Smooth muscle cell (in vitro differentiated cells): ENCODE results near the gene CNGA3. TPM values are rescaled to one million over a fixed set of nuclear protein-coding genes. Genes with fewer than 3 reads are reported as not detected.

Experiments used
- DNase-seq: peaks from one replicate; lab custom pipeline; 2025; ENCODE audit not compliant: unreplicated experiment; lab: John Stamatoyannopoulos, UW
- H2AFZ ChIP-seq: fragments of 200-600 bp; sonication (generic); 2 replicates; pipeline ENCODE4 v1.6.0; 2016; ENCODE audit warnings: antibody characterized with exemption, low read depth, mild to moderate bottlenecking
- H3F3A ChIP-seq: fragments of 200-600 bp; sonication (generic); 2 replicates; pipeline ENCODE4 v1.6.0; 2017; ENCODE audit warnings: antibody characterized with exemption, low read depth
- H3K27ac ChIP-seq: fragments of 200-600 bp; sonication (generic); 2 replicates; pipeline ENCODE4 v1.5.1; 2016; ENCODE audit warnings: low read depth, mild to moderate bottlenecking
- H3K27me3 ChIP-seq: fragments of 200-600 bp; sonication (generic); 2 replicates; pipeline ENCODE4 v1.6.1; 2016; ENCODE audit warnings: low read depth, mild to moderate bottlenecking
- H3K36me3 ChIP-seq: fragments of 200-600 bp; sonication (generic); 2 replicates; pipeline ENCODE4 v1.5.1; 2016; ENCODE audit warnings: low read depth
- H3K4me1 ChIP-seq: fragments of 200-600 bp; sonication (generic); 2 replicates; pipeline ENCODE4 v1.5.1; 2016; ENCODE audit warnings: low read depth
- H3K4me2 ChIP-seq: fragments of 200-600 bp; sonication (generic); 2 replicates; pipeline ENCODE4 v1.6.0; 2016; ENCODE audit warnings: mild to moderate bottlenecking
- H3K4me3 ChIP-seq: fragments of 200-600 bp; sonication (generic); 2 replicates; pipeline ENCODE4 v1.5.1; 2016; ENCODE audit warnings: mild to moderate bottlenecking
- H3K79me2 ChIP-seq: fragments of 200-600 bp; sonication (generic); 2 replicates; pipeline ENCODE4 v1.6.0; 2016; ENCODE audit warnings: low read depth, mild to moderate bottlenecking
- H3K9ac ChIP-seq: fragments of 200-600 bp; sonication (generic); 2 replicates; pipeline ENCODE4 v1.6.0; 2016; ENCODE audit warnings: low read depth
- H3K9me3 ChIP-seq: fragments of 200-600 bp; sonication (generic); replicated peaks from 2 replicates; pipeline ENCODE4 v1.5.1; 2016; ENCODE audit warnings: low read depth
- H4K20me1 ChIP-seq: fragments of 200-600 bp; sonication (generic); 2 replicates; pipeline ENCODE4 v1.6.0; 2016; ENCODE audit warnings: low read depth
- CTCF ChIP-seq: fragments of 200-600 bp; sonication (generic); IDR thresholded peaks from 2 replicates; pipeline ENCODE4 v1.5.1; 2017; ENCODE audit warnings: borderline replicate concordance, mild to moderate bottlenecking, antibody characterized with exemption; ENCODE audit not compliant: insufficient read depth, poor library complexity, severe bottlenecking
- WGBS: methylation state at CpG from one replicate; pipeline ENCODE4 v1.1.7; 2016; ENCODE audit warnings: low lambda C conversion rate; 5-methylcytosine and 5-hydroxymethylcytosine counted together
- polyA plus RNA-seq: library from polyadenylated mRNA; unstranded; fragments of >200 nt; fragmentation: Nextera tagmentation; extraction: Ambion mirVana; gene quantifications from 2 replicates; pipeline ENCODE4 v1.2.1, GENCODE V29; 2016
- total RNA-seq: library from RNA; depleted of rRNA; stranded (reverse); fragments of >200 nt; gene quantifications from 2 replicates; pipeline ENCODE4 v1.2.3, GENCODE V29; 2014

CNGA3 gene
- total and polyA plus RNA-seq, 2 experiments from 2014 or later = not detected

DNA sequence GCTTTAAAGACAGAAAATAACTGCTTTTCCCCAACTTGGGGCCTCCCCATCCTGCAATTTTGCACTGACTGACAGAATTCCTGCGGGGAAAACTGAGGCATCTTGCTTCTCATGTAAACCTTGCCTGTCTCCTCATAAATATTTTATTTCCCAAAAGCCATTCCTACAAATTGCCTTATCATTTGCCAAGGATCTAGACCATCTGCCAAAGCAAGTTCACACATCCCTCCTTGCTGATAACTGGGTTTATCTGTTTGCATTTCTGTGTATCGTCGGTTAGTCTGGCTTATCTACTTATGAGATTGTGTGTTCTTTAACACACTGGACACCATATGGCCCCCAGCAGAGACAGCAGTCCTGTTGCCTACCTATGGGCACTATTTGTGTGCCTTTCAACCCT is 3.0 kb upstream of the CNGA3 start:
- no peaks in the 10 kb centered on the region for H3K9me3 ChIP-seq
- H3K36me3 ChIP-seq = no peaks in the 10 kb centered on the region
- no peak overlapping the region for H3K4me3 ChIP-seq
- no peaks in the 10 kb centered on the region for H3F3A ChIP-seq
- peaks cover 56% of the 10 kb centered on the region for H3K27me3 ChIP-seq
- WGBS = 52% methylated on average over 3 of the region's 3 CpGs
- TF ChIP-seq CTCF = no peak
- H3K9ac ChIP-seq = no peak overlapping the region
- H3K4me2 ChIP-seq = no peak overlapping the region
- H3K79me2 ChIP-seq = no peaks in the 10 kb centered on the region
- H2AFZ ChIP-seq = no peak overlapping the region
- no peak overlapping the region for H3K27ac ChIP-seq
- DNase-seq = no peak
- H4K20me1 ChIP-seq = no peaks in the 10 kb centered on the region
- peaks cover 8% of the 10 kb centered on the region for H3K4me1 ChIP-seq

DNA sequence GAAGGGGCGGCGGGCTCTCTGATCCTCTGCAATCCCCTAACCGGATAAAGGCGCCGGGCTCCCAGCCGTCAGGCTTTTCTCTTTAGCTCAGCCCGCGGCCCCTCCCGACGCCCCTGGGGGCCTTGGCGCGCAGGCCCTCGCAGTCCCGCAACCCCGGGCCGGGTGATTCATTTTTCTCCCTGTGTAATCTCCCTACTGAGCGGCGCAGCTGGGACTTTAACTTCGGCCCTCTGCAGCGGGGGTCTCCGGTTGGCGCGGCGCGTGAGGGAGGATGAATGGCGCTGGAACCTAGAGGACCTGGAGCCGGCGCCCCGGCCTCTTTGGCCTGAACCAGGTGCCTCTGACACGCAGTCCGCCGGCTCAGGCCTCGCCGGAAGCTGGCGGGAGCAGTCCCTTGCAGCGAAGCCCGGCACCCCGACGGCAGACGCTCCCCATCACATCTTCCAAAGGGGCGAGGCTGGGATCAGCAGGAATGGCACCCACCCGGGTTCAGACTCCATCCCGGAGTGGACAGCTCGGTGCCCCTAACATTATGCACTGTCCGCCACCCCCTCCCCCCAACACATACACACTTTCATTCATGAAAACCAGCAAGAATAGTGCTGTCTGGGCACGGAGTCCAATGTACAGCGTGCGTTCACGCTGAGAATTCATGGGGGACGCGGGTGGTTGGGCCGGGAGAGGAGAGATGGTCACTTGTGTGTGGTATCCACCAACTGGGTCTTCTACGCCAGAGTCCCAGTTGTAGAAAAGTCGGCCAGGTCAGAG is 1.2 kb downstream of the CNGA3 start:
- H3K4me3 ChIP-seq = no peak overlapping the region
- H3K27ac ChIP-seq = no peak overlapping the region
- no peaks in the 10 kb centered on the region for H3F3A ChIP-seq
- TF ChIP-seq CTCF = no peak
- no peaks in the 10 kb centered on the region for H3K36me3 ChIP-seq
- peaks cover 8% of the 10 kb centered on the region for H3K4me1 ChIP-seq
- no peaks in the 10 kb centered on the region for H4K20me1 ChIP-seq
- no peaks in the 10 kb centered on the region for H3K79me2 ChIP-seq
- no peak overlapping the region for H2AFZ ChIP-seq
- H3K4me2 ChIP-seq = peak overlapping the region; percentile 85
- 15% methylated on average over 54 of the region's 54 CpGs for WGBS
- no peaks in the 10 kb centered on the region for H3K9me3 ChIP-seq
- H3K9ac ChIP-seq = no peak overlapping the region
- peaks cover 81% of the 10 kb centered on the region for H3K27me3 ChIP-seq
- no peak for DNase-seq

DNA sequence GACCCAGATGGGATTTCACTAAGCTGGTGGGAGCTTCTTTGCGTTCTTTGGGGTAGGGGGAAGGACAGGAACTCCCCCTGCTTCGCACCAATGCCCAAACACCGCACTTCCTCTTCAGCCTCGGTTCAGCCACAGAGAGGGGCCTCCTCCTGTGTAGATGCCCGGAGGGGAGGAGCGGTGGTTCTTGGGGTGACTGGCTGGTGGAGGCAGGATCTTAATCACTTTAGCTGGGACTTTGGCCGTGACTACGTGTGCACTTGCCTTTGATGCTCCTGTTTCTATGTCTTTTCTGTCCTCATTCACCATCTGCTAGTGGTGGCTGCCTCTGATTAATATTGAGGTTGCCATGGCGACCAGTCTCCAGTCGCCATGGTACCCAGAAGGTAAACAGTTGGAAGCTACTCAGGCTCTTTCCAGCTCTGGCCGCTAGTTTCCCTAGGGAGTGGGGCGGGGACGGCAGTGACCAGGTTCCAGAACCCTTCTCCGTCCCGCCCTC is 1.9 kb downstream of the CNGA3 start:
- Histone ChIP-seq H3K9me3 (no peaks in the 10 kb centered on the region), H3K27ac (no peak overlapping the region), H4K20me1 (no peaks in the 10 kb centered on the region), H3K79me2 (no peaks in the 10 kb centered on the region), H3K4me3 (no peak overlapping the region), H3K9ac (no peak overlapping the region), H2AFZ (no peak overlapping the region), H3K27me3 (peaks cover 76% of the 10 kb centered on the region), H3K4me1 (peaks cover 8% of the 10 kb centered on the region), H3K4me2 (no peak overlapping the region), H3F3A (no peaks in the 10 kb centered on the region), H3K36me3 (no peaks in the 10 kb centered on the region)
- 29% methylated on average over 15 of the region's 15 CpGs for WGBS
- DNase-seq = no peak
- no peak for TF ChIP-seq CTCF

DNA sequence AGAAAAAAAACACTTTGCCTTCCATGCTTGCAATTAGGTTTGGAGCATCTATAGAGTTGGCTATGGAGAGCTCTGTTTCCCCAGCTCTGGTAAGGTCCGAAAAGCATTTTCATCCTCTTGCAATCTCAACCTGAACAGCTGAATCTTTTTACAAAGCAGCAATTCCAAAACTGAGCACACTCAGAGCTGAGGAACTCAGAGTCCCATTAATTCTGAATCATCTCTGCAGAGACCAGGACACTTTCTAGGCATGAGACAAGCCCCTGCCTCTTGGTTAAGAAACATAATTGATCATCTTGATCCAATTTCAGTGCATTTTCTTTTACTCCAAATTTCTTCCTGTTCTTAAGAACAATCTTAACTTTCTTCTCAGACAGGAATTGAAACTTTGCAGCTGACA is 4.2 kb downstream of the CNGA3 start:
- H3K4me2 ChIP-seq = no peak overlapping the region
- H2AFZ ChIP-seq = no peak overlapping the region
- no peak overlapping the region for H3K27ac ChIP-seq
- H4K20me1 ChIP-seq = no peaks in the 10 kb centered on the region
- no peak for DNase-seq
- H3K4me3 ChIP-seq = no peak overlapping the region
- H3K9me3 ChIP-seq = no peaks in the 10 kb centered on the region
- H3K36me3 ChIP-seq = no peaks in the 10 kb centered on the region
- no peaks in the 10 kb centered on the region for H3K79me2 ChIP-seq
- H3K27me3 ChIP-seq = peaks cover 53% of the 10 kb centered on the region
- TF ChIP-seq CTCF = no peak
- WGBS = 81% methylated on average over 1 of the region's 1 CpG
- no peak overlapping the region for H3K9ac ChIP-seq
- H3K4me1 ChIP-seq = peaks cover 8% of the 10 kb centered on the region
- no peaks in the 10 kb centered on the region for H3F3A ChIP-seq
